ENCODE results near the gene GALNTL6.
A peak's percentile ranks its signal among the peaks of the same experiment; 100 is the strongest.
"Not testable (repeated sequence)": the region's sequence is repeated elsewhere in the genome, so short reads cannot be mapped to it uniquely, and the experiment has no call there.

Gene GALNTL6

DNA sequence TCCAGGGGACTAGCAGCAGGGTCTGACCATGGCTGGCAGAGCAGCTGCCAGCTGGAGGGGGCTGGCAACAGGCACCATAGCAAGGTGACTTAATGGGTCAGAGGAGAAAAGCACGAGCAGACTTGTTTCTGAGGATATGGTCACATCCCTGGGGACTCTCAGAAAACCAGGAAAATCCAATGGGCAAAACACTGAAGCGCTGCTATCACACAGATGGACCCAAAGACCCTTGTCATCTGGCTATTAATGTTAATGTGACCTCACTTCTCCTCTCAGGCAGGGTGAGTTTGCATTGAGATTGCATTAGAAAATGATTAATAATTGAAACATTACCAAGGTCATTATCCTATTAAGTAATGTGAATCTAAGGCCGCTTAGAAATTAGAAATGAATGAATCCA, 1061.7 kb downstream of the GALNTL6 start:
- Histone ChIP-seq H3K36me3 (ENCODE audit: insufficient read depth, insufficient read length, low read length) (no peaks in the 10 kb centered on the region), H3K4me3 (ENCODE audit: insufficient read length, low read depth) (no peak overlapping the region), H3K9me3 (ENCODE audit: insufficient read depth, low read length) (no peaks in the 10 kb centered on the region), H3K9ac (ENCODE audit: insufficient read length, low read depth) (no peak overlapping the region), H3K4me1 (ENCODE audit: insufficient read depth, insufficient read length) (no peaks in the 10 kb centered on the region), H3K27me3 (ENCODE audit: insufficient read depth, insufficient read length) (no peaks in the 10 kb centered on the region)
- no peak for DNase-seq (ENCODE audit: low read depth, low spot score)
- TF ChIP-seq ZNF274 (IDR thresholded peaks at IDR 0.05; ENCODE audit: low read depth, low read length) (no peak), SUZ12 (IDR thresholded peaks at IDR 0.05; ENCODE audit: extremely low read depth, insufficient read depth, insufficient read length) (no peak), YY1 (IDR thresholded peaks at IDR 0.05; ENCODE audit: insufficient read depth, insufficient read length) (no peak)

DNA sequence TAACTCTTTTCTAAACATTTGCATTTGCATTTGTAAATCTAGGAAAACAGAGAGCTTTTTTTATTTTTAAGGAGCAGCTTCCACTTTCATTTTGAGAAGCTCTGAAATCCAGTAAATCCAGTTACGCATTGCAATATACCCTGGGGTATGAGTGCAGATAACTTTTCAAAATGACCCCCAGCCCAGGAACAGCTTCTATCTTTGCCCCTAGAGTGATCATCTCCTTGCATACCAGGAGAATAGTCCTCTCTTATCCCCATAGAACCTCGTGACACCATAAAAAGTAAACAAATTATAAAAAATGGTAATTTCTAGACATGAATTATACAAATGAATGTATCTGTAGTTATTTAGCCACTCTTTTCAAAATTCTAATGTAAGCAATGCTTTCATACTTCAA, 1063.2 kb downstream of the GALNTL6 start:
- H3K27me3 ChIP-seq (ENCODE audit: insufficient read depth, insufficient read length), result no peaks in the 10 kb centered on the region
- no peak overlapping the region for H3K9ac ChIP-seq (ENCODE audit: insufficient read length, low read depth)
- no peak for DNase-seq (ENCODE audit: low read depth, low spot score)
- no peaks in the 10 kb centered on the region for H3K9me3 ChIP-seq (ENCODE audit: insufficient read depth, low read length)
- no peak overlapping the region for H3K4me3 ChIP-seq (ENCODE audit: insufficient read length, low read depth)
- no peaks in the 10 kb centered on the region for H3K4me1 ChIP-seq (ENCODE audit: insufficient read depth, insufficient read length)
- no peak for TF ChIP-seq SUZ12 (IDR thresholded peaks at IDR 0.05; ENCODE audit: extremely low read depth, insufficient read depth, insufficient read length)
- H3K36me3 ChIP-seq (ENCODE audit: insufficient read depth, insufficient read length, low read length), result no peaks in the 10 kb centered on the region

DNA sequence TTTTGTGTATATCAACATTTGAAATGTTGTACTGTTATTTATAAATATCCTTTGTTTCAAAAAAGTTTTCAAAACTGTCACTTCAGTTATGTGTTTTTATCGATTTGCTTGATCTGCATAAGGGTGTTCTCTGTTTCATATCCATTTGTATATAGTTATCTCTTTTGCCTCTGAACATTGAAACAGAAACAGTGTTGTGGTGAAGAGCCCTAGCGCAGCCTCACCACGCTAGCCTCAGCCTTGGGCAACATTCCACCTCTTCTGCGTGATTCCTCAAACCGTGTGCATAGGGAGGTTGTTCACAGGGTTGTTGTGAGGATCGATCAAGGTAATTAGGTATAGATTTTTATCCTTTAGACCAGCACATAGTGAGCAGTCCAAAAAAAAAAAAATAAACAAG, 1068.4 kb downstream of the GALNTL6 start:
- no peak overlapping the region for H3K4me3 ChIP-seq (ENCODE audit: insufficient read length, low read depth)
- H3K9me3 ChIP-seq (ENCODE audit: insufficient read depth, low read length), result no peaks in the 10 kb centered on the region
- no peaks in the 10 kb centered on the region for H3K36me3 ChIP-seq (ENCODE audit: insufficient read depth, insufficient read length, low read length)
- no peak overlapping the region for H3K9ac ChIP-seq (ENCODE audit: insufficient read length, low read depth)
- TF ChIP-seq ZNF274 (IDR thresholded peaks at IDR 0.05; ENCODE audit: low read depth, low read length) (no peak), YY1 (IDR thresholded peaks at IDR 0.05; ENCODE audit: insufficient read depth, insufficient read length) (no peak), SUZ12 (IDR thresholded peaks at IDR 0.05; ENCODE audit: extremely low read depth, insufficient read depth, insufficient read length) (no peak)
- DNase-seq (ENCODE audit: low read depth, low spot score), result no peak
- no peaks in the 10 kb centered on the region for H3K27me3 ChIP-seq (ENCODE audit: insufficient read depth, insufficient read length)
- H3K4me1 ChIP-seq (ENCODE audit: insufficient read depth, insufficient read length), result no peaks in the 10 kb centered on the region

GRCh38 chr4:172887358-172887757, 1074.2 kb downstream of the GALNTL6 start:
- H3K4me3 ChIP-seq (ENCODE audit: insufficient read length, low read depth); H3K9ac ChIP-seq (ENCODE audit: insufficient read length, low read depth); H3K4me1 ChIP-seq (ENCODE audit: insufficient read depth, insufficient read length); H3K36me3 ChIP-seq (ENCODE audit: insufficient read depth, insufficient read length, low read length); H3K9me3 ChIP-seq (ENCODE audit: insufficient read depth, low read length); H3K27me3 ChIP-seq (ENCODE audit: insufficient read depth, insufficient read length); DNase-seq (ENCODE audit: low read depth, low spot score): not testable (repeated sequence)

- Histone ChIP-seq H3K4me1 (ENCODE audit: insufficient read depth, insufficient read length) (no peaks in the 10 kb centered on the region), H3K27me3 (ENCODE audit: insufficient read depth, insufficient read length) (no peaks in the 10 kb centered on the region), H3K9ac (ENCODE audit: insufficient read length, low read depth) (no peak overlapping the region), H3K9me3 (ENCODE audit: insufficient read depth, low read length) (no peaks in the 10 kb centered on the region), H3K4me3 (ENCODE audit: insufficient read length, low read depth) (no peak overlapping the region), H3K36me3 (ENCODE audit: insufficient read depth, insufficient read length, low read length) (no peaks in the 10 kb centered on the region)
- DNase-seq (ENCODE audit: low read depth, low spot score), result no peak
- no peak for TF ChIP-seq YY1 (IDR thresholded peaks at IDR 0.05; ENCODE audit: insufficient read depth, insufficient read length)
- TF ChIP-seq ZNF274 (IDR thresholded peaks at IDR 0.05; ENCODE audit: low read depth, low read length), result no peak
- TF ChIP-seq SUZ12 (IDR thresholded peaks at IDR 0.05; ENCODE audit: extremely low read depth, insufficient read depth, insufficient read length), result no peak
Measured at GRCh38 chr4:172887959-172888358, 1074.8 kb downstream of the GALNTL6 start.

- TF ChIP-seq ZNF274 (IDR thresholded peaks at IDR 0.05; ENCODE audit: low read depth, low read length) (no peak), YY1 (IDR thresholded peaks at IDR 0.05; ENCODE audit: insufficient read depth, insufficient read length) (no peak), SUZ12 (IDR thresholded peaks at IDR 0.05; ENCODE audit: extremely low read depth, insufficient read depth, insufficient read length) (no peak)
- no peak overlapping the region for H3K9ac ChIP-seq (ENCODE audit: insufficient read length, low read depth)
- H3K9me3 ChIP-seq (ENCODE audit: insufficient read depth, low read length), result no peaks in the 10 kb centered on the region
- no peaks in the 10 kb centered on the region for H3K27me3 ChIP-seq (ENCODE audit: insufficient read depth, insufficient read length)
- no peaks in the 10 kb centered on the region for H3K36me3 ChIP-seq (ENCODE audit: insufficient read depth, insufficient read length, low read length)
- H3K4me1 ChIP-seq (ENCODE audit: insufficient read depth, insufficient read length), result no peaks in the 10 kb centered on the region
- DNase-seq (ENCODE audit: low read depth, low spot score), result peak; percentile 15
- H3K4me3 ChIP-seq (ENCODE audit: insufficient read length, low read depth), result no peak overlapping the region
Measured at GRCh38 chr4:172892300-172892699, 1079.1 kb downstream of the GALNTL6 start.

- Histone ChIP-seq H3K4me3 (ENCODE audit: insufficient read length, low read depth) (no peak overlapping the region), H3K27me3 (ENCODE audit: insufficient read depth, insufficient read length) (no peaks in the 10 kb centered on the region), H3K4me1 (ENCODE audit: insufficient read depth, insufficient read length) (no peaks in the 10 kb centered on the region), H3K36me3 (ENCODE audit: insufficient read depth, insufficient read length, low read length) (no peaks in the 10 kb centered on the region), H3K9ac (ENCODE audit: insufficient read length, low read depth) (no peak overlapping the region), H3K9me3 (ENCODE audit: insufficient read depth, low read length) (no peaks in the 10 kb centered on the region)
- no peak for DNase-seq (ENCODE audit: low read depth, low spot score)
- no peak for TF ChIP-seq SUZ12 (IDR thresholded peaks at IDR 0.05; ENCODE audit: extremely low read depth, insufficient read depth, insufficient read length)
- TF ChIP-seq YY1 (IDR thresholded peaks at IDR 0.05; ENCODE audit: insufficient read depth, insufficient read length), result no peak
- TF ChIP-seq ZNF274 (IDR thresholded peaks at IDR 0.05; ENCODE audit: low read depth, low read length), result no peak
Measured at GRCh38 chr4:172895699-172896098, 1082.5 kb downstream of the GALNTL6 start.

DNA sequence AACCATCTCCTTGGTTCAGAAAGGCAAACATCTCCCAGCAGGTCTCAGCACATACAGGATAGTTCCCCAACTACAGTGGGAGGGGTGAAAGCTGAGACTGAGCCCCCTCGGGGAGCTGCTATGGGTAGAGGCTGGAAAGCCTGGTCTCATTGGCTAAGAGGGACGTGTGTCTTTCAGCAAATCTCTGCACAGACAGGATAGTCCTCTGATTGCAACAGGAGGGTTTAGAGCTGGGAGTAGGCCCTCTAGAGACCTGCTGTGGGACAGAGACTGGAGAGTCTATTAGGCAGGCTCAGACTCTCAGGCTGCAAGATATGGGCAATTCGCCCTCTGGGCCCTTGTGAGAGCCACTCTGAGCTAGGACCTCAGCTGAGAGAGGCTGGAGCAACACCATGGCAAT, 1083.8 kb downstream of the GALNTL6 start:
- H3K9me3 ChIP-seq (ENCODE audit: insufficient read depth, low read length), result no peaks in the 10 kb centered on the region
- no peak for DNase-seq (ENCODE audit: low read depth, low spot score)

More for the DNA sequence above, 1083.8 kb downstream of the GALNTL6 start:
- H3K4me1 ChIP-seq (ENCODE audit: insufficient read depth, insufficient read length), result no peaks in the 10 kb centered on the region
- H3K4me3 ChIP-seq (ENCODE audit: insufficient read length, low read depth), result no peak overlapping the region
- no peak for TF ChIP-seq YY1 (IDR thresholded peaks at IDR 0.05; ENCODE audit: insufficient read depth, insufficient read length)
- no peak for TF ChIP-seq ZNF274 (IDR thresholded peaks at IDR 0.05; ENCODE audit: low read depth, low read length)
- no peak for TF ChIP-seq SUZ12 (IDR thresholded peaks at IDR 0.05; ENCODE audit: extremely low read depth, insufficient read depth, insufficient read length)
- no peaks in the 10 kb centered on the region for H3K36me3 ChIP-seq (ENCODE audit: insufficient read depth, insufficient read length, low read length)
- no peaks in the 10 kb centered on the region for H3K27me3 ChIP-seq (ENCODE audit: insufficient read depth, insufficient read length)
- H3K9ac ChIP-seq (ENCODE audit: insufficient read length, low read depth), result no peak overlapping the region
